ENCODE results near the gene NAPSA.

The NAPSA gene

GRCh38 chr19:50313812-50314536, 51.5 kb downstream of the NAPSA start:
- no peak for DNase-seq

- DNase-seq, result no peak
Observed at GRCh38 chr19:50312967-50313811, 52.2 kb downstream of the NAPSA start.

GRCh38 chr19:50311723-50312635, 53.5 kb downstream of the NAPSA start:
- no peak for DNase-seq

- DNase-seq, result no peak
Observed at GRCh38 chr19:50310759-50311465, 54.5 kb downstream of the NAPSA start.

- no peak for DNase-seq
Observed at GRCh38 chr19:50309396-50310125, 55.9 kb downstream of the NAPSA start.

- no peak for DNase-seq
Observed at GRCh38 chr19:50308991-50309390, 56.4 kb downstream of the NAPSA start.

All from GF-D8 (cell line).